Endothelial cell (in vitro differentiated cells): ENCODE data around the gene SLC30A2. TPM values are rescaled to one million over a fixed set of nuclear protein-coding genes. Genes with fewer than 3 reads are reported as not detected.

Experiments
- DNase-seq: peaks from one replicate; pipeline ENCODE4 v3.0.0; 2021; ENCODE audit warnings: low spot score
- H3K27ac Mint-ChIP-seq: one replicate; pipeline ENCODE4 v1.8.0; 2021; ENCODE audit warnings: mixed read lengths, inconsistent platforms; ENCODE audit not compliant: unreplicated experiment
- H3K27me3 Mint-ChIP-seq: one replicate; pipeline ENCODE4 v1.8.0; 2021; ENCODE audit warnings: mild to moderate bottlenecking, moderate library complexity, mixed read lengths, inconsistent platforms; ENCODE audit not compliant: unreplicated experiment
- H3K36me3 Mint-ChIP-seq: one replicate; pipeline ENCODE4 v1.8.0; 2021; ENCODE audit warnings: mild to moderate bottlenecking, low read depth, mixed read lengths, inconsistent platforms; ENCODE audit not compliant: unreplicated experiment
- H3K4me1 Mint-ChIP-seq: one replicate; pipeline ENCODE4 v1.8.0; 2021; ENCODE audit warnings: mild to moderate bottlenecking, mixed read lengths, inconsistent platforms; ENCODE audit not compliant: unreplicated experiment
- H3K4me3 Mint-ChIP-seq: one replicate; pipeline ENCODE4 v1.8.0; 2021; ENCODE audit warnings: mild to moderate bottlenecking, mixed read lengths, inconsistent platforms; ENCODE audit not compliant: unreplicated experiment
- H3K9me3 Mint-ChIP-seq: one replicate; pipeline ENCODE4 v1.8.0; 2021; ENCODE audit warnings: mixed read lengths, inconsistent platforms; ENCODE audit not compliant: unreplicated experiment
- total RNA-seq: library from RNA; stranded (reverse); fragmentation: NEBNext Ultra II Directional; extraction: Animal tissue kit (Norgen Biotek cat#: 25700); gene quantifications from one replicate; pipeline ENCODE4 v1.2.1, GENCODE V29; 2021; ENCODE audit not compliant: unreplicated experiment
- TF ChIP-seq, protein P1 (sequence below): fragments of 200-600 bp; sonication (generic); IDR thresholded peaks from one replicate; pipeline ENCODE4 v1.5.0; 2021; ENCODE audit warnings: antibody characterized with exemption; ENCODE audit not compliant: unreplicated experiment

SLC30A2 gene
- total RNA-seq, 1 donor from 2014 or later: not detected

DNA sequence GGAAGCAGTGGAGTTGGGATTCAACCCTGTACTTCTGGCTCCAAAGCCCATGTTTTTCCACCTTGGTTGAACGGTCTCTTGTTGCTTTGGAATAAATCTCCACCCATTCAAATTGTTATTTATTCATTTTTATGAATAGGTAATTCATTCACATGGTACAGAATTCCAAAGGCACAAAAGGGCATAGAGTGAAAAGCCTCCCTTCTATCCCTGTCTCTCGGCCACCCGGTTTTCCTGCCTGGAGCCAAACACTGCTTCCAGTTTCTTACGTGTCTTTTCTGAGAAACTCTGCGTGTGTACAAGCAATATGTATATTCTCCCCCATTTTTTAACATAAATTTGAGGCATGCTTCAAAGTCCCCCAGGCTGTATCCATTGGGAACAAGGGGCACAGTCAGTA, 20.4 kb downstream of the SLC30A2 start:
- DNase-seq: no peak
- TF ChIP-seq, protein P1, sequence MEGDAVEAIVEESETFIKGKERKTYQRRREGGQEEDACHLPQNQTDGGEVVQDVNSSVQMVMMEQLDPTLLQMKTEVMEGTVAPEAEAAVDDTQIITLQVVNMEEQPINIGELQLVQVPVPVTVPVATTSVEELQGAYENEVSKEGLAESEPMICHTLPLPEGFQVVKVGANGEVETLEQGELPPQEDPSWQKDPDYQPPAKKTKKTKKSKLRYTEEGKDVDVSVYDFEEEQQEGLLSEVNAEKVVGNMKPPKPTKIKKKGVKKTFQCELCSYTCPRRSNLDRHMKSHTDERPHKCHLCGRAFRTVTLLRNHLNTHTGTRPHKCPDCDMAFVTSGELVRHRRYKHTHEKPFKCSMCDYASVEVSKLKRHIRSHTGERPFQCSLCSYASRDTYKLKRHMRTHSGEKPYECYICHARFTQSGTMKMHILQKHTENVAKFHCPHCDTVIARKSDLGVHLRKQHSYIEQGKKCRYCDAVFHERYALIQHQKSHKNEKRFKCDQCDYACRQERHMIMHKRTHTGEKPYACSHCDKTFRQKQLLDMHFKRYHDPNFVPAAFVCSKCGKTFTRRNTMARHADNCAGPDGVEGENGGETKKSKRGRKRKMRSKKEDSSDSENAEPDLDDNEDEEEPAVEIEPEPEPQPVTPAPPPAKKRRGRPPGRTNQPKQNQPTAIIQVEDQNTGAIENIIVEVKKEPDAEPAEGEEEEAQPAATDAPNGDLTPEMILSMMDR: no peak
- H3K9me3 Mint-ChIP-seq: no peaks in the 10 kb centered on the region
- no peaks in the 10 kb centered on the region for H3K36me3 Mint-ChIP-seq
- peaks cover 3% of the 10 kb centered on the region for H3K27me3 Mint-ChIP-seq
- peaks cover 4% of the 10 kb centered on the region for H3K4me1 Mint-ChIP-seq
- no peak overlapping the region for H3K27ac Mint-ChIP-seq
- H3K4me3 Mint-ChIP-seq: no peak overlapping the region

DNA sequence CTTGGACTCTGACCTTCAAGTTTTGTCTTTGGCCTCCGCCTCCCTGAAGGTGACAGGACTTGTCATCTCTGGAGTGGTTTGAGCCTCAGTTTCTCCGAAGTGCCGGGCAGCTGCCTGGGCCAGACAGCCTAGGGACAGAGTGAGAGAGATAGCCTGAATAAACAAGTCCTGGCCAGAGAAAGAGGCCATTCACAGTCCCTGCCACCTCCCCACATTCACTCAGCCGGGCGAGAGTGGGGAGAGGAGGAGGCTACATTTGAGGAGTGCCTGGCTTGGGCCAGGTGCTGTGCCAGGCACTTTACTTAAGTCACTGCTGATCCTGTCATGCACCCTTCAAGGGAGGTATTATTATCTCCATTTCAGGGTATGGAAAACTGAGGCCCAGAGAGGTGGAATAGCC, 20.9 kb downstream of the SLC30A2 start:
- Mint-ChIP-seq H3K4me1 (peaks cover 4% of the 10 kb centered on the region), H3K4me3 (no peak overlapping the region), H3K36me3 (no peaks in the 10 kb centered on the region), H3K27me3 (peaks cover 1% of the 10 kb centered on the region), H3K27ac (no peak overlapping the region), H3K9me3 (no peaks in the 10 kb centered on the region)
- DNase-seq: no peak
- TF ChIP-seq, protein P1: no peak

DNA sequence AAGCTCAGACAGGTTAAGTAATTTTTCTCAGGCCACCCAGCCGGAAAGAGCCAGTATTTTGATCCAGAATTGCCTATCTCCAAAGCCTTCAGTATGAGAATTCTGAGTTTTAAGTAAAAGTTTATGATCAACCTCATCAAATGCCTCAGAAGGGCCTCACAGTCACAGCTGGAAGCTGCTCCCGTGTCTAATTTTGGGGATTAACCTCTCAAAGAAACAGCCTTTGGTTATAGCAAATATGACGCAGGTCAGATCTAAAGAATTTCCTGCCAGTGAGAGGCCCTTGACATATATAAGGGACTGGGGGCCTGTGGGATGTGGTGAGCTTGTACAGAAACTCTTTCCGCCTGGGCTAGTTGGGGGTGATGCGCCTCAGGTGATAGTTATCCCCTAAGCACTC, 22.1 kb downstream of the SLC30A2 start:
- Mint-ChIP-seq H3K36me3 (no peaks in the 10 kb centered on the region), H3K9me3 (no peaks in the 10 kb centered on the region), H3K4me1 (peaks cover 4% of the 10 kb centered on the region), H3K4me3 (no peak overlapping the region), H3K27me3 (peaks cover 1% of the 10 kb centered on the region), H3K27ac (no peak overlapping the region)
- no peak for DNase-seq
- TF ChIP-seq, protein P1: no peak

DNA sequence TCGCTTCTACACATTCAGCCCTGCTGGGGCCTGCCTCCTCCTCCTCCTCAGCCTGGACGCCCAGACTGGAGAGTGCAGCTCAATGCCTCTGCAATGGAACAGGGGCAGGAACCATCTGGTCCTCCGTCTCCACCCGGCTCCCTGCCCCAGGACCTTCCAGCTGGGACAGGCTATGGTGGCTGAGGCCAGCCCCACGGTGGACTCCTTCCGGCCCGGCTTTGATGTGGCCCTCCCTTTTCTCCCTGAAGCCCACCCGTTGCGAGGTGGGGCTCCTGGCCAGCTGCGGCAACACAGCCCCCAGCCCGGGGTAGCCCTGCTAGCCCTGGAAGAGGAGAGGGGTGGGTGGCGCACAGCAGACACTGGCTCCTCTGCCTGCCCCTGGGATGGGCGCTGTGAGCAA, 22.9 kb downstream of the SLC30A2 start:
- no peak overlapping the region for H3K27ac Mint-ChIP-seq
- H3K9me3 Mint-ChIP-seq: no peaks in the 10 kb centered on the region
- TF ChIP-seq, protein P1: no peak
- H3K27me3 Mint-ChIP-seq: peaks cover 1% of the 10 kb centered on the region
- no peak for DNase-seq
- H3K36me3 Mint-ChIP-seq: no peaks in the 10 kb centered on the region
- H3K4me3 Mint-ChIP-seq: no peak overlapping the region
- H3K4me1 Mint-ChIP-seq: peaks cover 4% of the 10 kb centered on the region

DNA sequence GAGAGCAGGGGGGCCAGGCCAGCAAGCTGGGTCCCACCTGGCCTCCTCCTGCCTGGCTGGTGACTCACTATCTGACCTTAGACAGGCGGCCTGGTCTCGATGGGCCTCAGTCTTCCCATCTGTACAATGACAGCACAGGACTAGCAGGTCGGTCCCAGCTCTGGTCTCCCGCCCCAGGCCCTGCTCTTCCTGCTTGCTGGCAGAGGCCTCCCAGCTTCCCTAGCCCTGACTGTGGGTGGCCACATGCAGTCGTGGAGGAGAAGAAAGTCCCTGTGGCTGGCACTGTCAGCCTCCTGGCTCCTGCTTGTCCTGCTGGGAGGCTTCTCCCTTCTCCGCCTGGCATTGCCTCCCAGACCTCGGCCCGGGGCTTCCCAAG, 23.5 kb downstream of the SLC30A2 start:
- DNase-seq: no peak
- Mint-ChIP-seq H3K27me3 (no peaks in the 10 kb centered on the region), H3K9me3 (no peaks in the 10 kb centered on the region), H3K4me3 (no peak overlapping the region), H3K27ac (no peak overlapping the region), H3K36me3 (no peaks in the 10 kb centered on the region), H3K4me1 (peaks cover 4% of the 10 kb centered on the region)
- TF ChIP-seq, protein P1: no peak
